IPS DF 4.7 (cell line): ENCODE measurements around the gene RPS5.
A peak's percentile ranks its signal among the peaks of the same experiment; 100 is the strongest.
"Not testable (repeated sequence)": the region's sequence is repeated elsewhere in the genome, so short reads cannot be mapped to it uniquely, and the experiment has no call there.

Source experiments
- DNase-seq: peaks from one replicate; pipeline ENCODE4 v3.0.0-alpha.2; 2013; ENCODE audit warnings: low spot score; ENCODE audit errors: extremely low read depth

RPS5 gene

DNA sequence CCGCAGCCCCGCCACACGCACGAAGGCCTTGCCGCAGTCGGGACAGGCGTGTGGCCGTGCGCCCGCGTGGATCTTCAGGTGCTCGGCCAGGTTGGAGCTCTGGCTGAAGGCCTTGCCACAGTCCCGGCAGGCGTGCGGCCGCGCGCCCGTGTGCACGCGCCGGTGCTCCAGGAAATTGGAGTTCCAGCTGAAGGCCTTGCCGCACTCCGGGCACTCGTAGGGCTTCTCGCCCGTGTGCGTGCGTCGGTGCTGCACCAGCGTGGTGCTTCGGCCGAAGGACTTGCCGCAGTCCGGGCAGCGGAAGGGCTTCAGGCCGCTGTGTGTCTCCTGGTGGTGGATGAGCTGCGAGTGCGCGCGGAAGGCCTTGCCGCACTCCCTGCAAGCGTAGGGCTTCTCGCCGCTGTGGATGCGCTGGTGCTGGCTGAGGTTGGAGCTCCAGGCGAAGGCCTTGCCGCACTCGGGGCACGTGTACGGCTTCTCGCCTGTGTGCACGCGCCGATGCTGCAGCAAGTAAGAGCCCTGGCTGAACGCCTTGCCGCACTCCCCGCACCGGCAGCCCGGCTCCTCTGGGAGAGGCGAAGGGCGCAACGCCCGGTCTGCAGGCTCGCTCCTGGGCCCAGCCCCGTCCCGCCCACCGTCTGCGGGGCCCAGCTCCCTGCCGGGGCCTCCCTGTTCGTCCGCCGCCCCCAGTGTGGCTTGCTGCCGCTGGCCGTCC is 30.1 kb upstream of the RPS5 start:
- no peak for DNase-seq

DNA sequence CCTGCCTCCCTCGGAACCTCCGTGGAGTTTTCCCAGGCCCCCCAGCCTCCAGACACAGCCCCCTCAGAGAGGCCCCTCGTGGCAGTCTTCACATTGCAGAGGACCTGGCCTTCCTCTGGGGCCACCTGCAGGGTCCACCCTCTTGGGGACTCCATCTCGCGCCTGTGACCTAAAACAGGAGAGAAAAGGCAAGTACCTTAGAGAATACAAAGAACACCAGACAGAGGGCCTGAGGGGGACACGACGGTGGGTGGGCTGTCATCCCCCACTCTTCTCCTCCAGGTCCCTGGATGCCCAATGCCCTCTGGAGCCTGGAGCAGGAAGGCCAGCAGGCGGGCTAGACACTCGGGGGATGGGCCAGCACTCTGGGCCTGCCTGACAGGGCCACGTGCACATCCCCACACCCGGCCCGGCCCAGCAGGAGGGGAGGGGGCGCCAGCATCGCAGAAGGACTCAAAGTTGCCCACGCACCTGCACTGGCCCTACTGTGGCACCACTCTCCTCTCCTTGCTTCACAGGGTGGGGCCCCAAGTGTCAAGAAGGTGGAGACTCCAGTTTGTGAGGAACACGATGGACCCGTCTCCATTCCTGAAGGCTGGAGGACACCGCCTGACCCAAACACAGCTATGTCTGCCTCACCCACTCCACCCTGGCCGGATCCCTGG is 29.5 kb upstream of the RPS5 start:
- no peak for DNase-seq

DNA sequence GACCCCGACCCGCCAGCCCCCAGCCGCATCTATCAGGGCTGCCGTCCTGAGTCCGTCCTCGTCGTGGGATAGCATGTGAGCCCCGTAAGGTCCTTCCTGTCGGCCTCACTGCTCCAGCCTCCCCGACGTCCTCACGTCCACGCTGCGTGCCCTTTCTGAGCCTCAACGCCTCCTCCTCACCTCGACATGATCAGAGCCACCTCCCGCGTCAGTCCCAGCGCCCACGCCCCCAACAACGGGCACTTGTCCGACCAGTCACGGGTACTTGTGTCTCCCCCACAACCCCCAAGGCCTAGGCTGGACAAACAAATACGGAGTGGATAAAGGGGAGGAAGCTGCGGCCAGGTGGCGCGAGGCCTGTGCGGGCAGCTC is 25.2 kb upstream of the RPS5 start:
- DNase-seq: no peak

DNA sequence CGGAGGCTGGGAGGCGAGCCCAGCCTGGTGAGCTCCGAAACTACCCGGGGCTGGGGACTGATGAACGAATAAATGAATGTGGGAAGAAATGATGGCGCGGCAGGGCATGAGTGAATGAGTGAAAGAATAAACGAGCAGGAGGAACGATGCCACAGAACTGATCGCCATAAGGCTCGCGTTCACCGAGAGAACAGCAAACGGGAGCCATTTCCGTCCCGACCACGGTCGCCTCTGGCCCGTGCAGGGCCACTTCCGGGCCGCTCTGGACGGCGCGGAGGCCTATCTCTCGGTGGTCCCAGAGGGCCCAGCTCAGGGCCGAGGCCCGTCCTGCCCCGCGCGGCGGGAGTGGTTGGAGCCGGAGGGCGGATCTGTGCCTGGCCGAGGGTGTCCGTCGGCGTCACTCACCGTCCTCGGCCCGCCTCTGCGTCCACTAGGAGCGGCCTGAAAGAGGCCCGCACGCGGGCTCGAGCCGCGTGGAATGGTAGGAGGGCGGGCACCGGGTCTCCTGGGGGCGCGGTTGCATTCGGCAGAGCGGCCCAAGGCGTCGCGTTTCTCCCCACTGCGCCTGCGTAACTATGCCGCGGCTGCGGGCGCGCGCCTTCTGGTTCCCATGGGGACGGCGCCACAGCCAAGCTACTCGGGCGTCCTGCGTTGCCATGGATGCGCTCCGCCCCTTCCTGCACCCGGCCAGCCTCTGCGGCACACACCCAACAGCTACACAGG is 24.6 kb upstream of the RPS5 start, which contains the start of gene ZNF497:
Gene ZNF497 (minus strand): TSS at position 480 of the 723 bp plus-strand sequence. CDS start 5,116 bp downstream, outside the sequence.
- DNase-seq: no peak

DNA sequence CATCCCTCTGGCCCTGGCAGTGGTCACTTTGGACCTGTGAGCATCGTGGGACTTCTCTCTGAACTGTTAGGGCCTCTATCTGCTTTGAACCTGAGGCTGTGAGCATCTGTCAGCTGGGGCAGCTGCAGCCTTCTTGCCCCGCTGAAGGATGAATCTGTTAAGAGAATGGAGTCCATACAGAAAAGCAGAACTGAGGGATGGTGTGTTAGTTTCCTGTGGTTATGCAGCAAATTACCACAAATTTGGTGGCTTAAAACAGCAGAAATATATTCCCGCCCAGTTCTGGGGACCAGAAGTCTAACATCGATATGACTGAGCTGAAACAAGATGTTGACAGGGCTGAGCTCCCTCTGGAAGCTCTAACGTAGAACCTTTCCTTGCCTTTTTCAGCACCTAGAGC is 22.9 kb upstream of the RPS5 start:
- DNase-seq: no peak

DNA sequence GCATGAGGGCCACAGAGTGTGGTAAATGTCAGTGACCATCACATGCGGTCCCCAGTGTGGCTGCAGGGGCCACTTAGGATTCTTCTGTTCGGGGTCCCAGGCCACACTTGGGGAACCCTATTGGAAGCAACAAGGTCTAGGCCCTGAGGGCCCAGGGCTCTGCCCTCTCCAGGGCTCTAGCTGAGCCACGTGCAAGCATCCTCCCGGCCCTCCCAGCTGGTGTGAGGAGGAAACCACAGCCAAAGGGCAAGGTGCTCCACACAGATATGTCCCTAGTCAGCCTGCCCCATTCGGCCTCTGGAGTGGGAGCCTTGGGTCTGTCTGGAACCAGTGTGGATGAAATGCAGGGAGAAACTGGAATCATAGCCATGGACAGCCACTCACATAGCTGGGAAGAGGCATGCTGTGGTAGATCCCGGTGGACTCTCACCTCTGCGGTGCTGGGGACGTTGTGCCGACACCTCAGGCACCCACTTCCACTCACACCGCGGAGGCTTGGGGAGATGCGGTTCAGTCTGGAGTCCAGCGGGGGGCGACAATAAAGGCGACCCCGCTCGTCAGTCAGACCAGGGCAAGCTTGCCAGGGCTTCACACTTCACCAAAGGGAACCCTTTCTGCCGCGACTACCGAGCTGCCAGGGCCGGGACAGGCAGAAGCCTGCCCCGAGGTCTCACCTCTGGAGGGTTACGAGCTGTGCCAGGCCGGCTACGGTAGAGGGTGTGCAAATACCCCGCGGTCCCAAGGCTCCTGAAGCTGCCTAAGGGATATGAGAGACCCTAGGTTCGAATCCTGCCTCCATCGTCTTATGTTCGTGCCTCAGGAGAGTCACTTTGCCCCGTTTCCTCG is 20.3 kb upstream of the RPS5 start:
- DNase-seq: no peak

DNA sequence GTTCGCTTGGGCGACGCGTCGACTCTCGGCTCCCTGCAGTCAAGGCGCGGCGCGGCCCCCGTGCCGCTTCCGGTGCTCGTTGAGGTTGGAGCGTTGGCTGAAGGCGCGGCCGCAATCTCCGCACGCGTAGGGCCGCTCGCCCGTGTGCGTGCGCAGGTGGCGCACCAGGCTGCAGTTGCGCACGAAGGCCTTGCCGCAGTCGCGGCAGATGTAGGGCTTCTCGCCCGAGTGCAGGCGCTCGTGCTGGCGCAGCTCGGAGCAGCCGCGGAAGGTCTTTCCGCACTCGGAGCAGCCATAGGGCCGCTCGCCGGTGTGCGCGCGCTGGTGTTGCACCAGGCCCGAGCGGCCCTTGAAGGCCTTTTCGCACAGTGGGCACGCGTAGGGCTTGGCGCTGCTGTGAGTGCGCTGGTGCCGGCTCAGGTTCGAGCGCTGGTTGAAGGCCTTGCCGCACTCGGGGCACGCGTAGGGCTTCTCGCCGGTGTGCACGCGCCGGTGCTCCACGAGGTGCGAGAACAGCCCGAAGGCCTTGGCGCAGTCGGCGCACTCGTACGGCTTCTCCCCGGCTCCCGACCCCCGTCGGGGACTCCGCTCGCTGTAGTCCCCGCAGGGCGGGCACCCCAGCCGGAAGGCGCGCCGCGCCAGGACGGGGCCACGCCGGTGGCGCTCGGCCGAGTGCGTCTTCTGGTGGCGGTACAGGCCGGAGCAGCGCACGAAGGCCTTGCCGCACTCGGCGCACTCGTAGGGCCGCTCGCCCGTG is 19.2 kb upstream of the RPS5 start:
- DNase-seq: no peak

GRCh38 chr19:58368561-58369360 is 18.3 kb upstream of the RPS5 start:
- no peak for DNase-seq

GRCh38 chr19:58372311-58373133 is 14.5 kb upstream of the RPS5 start:
- no peak for DNase-seq

GRCh38 chr19:58374200-58374599 is 12.9 kb upstream of the RPS5 start:
- no peak for DNase-seq

GRCh38 chr19:58376724-58377123 is 10.3 kb upstream of the RPS5 start:
- DNase-seq: not testable (repeated sequence)

DNA sequence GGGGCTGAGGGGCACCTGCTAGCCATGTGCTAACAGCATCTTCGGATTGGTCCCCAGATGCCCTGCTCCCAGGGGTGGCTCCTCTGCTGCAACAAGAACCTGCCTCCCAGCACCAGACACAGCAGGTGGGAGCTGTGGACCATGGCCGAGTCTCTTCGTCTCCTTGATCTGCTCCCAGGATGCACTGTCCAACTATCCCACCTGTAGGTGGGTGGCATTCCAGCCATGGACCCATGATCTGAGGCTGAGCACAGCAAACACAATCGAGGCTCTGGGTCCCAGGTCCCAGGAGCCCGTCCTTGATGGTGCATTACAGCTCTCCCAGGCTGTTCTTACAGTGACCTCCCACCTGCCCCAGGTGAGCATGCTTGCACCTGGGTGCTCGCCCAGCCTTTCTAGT is 7.8 kb upstream of the RPS5 start:
- DNase-seq: no peak

DNA sequence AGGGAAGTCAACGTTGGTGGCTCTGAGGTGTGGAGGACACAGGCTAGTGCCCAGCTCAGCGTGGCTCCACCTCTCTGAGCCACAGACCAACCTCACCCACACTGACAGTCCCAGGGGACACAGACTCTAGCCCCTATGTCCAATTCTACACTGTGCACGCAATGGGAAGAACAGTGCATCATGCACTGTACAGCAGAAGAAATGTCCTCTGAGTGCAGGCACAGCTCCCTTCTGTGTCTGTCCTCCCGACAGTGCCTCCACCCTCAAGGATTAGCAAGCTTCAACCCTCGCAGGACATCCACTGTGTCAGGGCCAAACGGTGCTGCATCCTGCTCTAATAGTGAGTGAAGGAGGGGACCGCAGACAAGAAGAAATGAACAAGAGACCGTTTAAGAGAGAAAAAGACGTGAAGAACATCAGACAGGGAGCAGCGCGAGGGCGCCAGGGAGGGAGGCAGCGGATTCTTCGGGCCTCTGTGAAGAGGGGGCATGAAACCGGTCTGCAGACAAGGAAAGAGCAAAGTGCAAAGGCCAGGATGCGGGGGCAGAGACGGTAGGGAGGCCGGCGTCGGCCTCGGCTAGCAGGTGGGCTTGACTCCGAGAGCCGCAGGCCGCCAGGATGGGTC is 6.9 kb upstream of the RPS5 start:
- DNase-seq: no peak

GRCh38 chr19:58380662-58381459 is 6.2 kb upstream of the RPS5 start, which contains the start of gene ZNF837:
ZNF837 (minus strand) TSS chr19:58381030; CDS start chr19:58369332, 11,698 bp downstream.
- peak; percentile 100 for DNase-seq

GRCh38 chr19:58381460-58382212 is 5.4 kb upstream of the RPS5 start:
- no peak for DNase-seq

- DNase-seq: no peak
These were observed 4.0 kb upstream of the RPS5 start for GRCh38 chr19:58382997-58383603.
